Measurements from ENCODE around the gene ZSCAN9. TPM values are rescaled to one million over a fixed set of nuclear protein-coding genes. Genes with fewer than 3 reads are reported as not detected.

ZSCAN9 gene
- total and polyA plus RNA-seq, 2 experiments from 2014 or later = 7.4 to 12.2 TPM

DNA sequence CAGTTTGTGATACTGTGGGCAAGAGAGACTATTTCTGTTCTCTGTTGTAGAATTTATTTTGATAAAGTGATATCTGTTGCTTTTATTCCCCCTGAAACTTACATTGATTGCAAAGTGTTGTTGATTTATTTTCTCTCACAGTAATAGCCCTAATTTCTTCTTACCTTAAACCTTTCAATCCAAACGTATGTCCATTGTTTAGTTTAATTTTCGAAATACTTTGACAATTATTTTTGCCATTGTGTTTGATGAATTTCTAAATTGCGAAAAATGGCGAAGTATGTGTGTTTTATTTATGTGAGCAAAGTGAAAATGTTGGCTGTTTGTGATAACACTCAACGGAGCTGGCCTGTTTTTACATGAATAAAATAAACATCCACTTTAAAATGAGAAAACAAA, 41.5 kb downstream of the ZSCAN9 start:
- H3K79me2 ChIP-seq = peaks cover 34% of the 10 kb centered on the region
- peak overlapping the region; percentile 62 for H3K4me3 ChIP-seq
- no peak for TF ChIP-seq EZH2 (IDR thresholded peaks at IDR 0.05; ENCODE audit: borderline replicate concordance)
- TF ChIP-seq EZH2phosphoT487 (IDR thresholded peaks at IDR 0.05; ENCODE audit: low read depth, severe bottlenecking, unreplicated experiment) = no peak
- TF ChIP-seq, protein P1, sequence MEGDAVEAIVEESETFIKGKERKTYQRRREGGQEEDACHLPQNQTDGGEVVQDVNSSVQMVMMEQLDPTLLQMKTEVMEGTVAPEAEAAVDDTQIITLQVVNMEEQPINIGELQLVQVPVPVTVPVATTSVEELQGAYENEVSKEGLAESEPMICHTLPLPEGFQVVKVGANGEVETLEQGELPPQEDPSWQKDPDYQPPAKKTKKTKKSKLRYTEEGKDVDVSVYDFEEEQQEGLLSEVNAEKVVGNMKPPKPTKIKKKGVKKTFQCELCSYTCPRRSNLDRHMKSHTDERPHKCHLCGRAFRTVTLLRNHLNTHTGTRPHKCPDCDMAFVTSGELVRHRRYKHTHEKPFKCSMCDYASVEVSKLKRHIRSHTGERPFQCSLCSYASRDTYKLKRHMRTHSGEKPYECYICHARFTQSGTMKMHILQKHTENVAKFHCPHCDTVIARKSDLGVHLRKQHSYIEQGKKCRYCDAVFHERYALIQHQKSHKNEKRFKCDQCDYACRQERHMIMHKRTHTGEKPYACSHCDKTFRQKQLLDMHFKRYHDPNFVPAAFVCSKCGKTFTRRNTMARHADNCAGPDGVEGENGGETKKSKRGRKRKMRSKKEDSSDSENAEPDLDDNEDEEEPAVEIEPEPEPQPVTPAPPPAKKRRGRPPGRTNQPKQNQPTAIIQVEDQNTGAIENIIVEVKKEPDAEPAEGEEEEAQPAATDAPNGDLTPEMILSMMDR (IDR thresholded peaks at IDR 0.05; ENCODE audit: poor library complexity) = no peak
- H4K20me1 ChIP-seq (ENCODE audit: insufficient read depth, poor library complexity, severe bottlenecking) = no peaks in the 10 kb centered on the region
- peak overlapping the region; percentile 54 for H2AFZ ChIP-seq
- 18% methylated on average over 5 of the region's 5 CpGs for WGBS (ENCODE audit: low lambda C conversion rate, missing lambda C conversion rate)
- H3K9me2 ChIP-seq (replicated peaks; ENCODE audit: insufficient read depth) = no peaks in the 10 kb centered on the region
- H3K9me3 ChIP-seq (ENCODE audit: low read depth) = no peaks in the 10 kb centered on the region
- H3K27ac ChIP-seq = peak overlapping the region; percentile 91
- H3K36me3 ChIP-seq (replicated peaks; ENCODE audit: insufficient read depth, low read depth) = no peaks in the 10 kb centered on the region
- peaks cover 2% of the 10 kb centered on the region for H3K27me3 ChIP-seq
- H3K4me2 ChIP-seq = peak overlapping the region; percentile 80
- H3K4me1 ChIP-seq (ENCODE audit: insufficient read depth) = peaks cover 6% of the 10 kb centered on the region
- no peak for DNase-seq (ENCODE audit: low spot score)

DNA sequence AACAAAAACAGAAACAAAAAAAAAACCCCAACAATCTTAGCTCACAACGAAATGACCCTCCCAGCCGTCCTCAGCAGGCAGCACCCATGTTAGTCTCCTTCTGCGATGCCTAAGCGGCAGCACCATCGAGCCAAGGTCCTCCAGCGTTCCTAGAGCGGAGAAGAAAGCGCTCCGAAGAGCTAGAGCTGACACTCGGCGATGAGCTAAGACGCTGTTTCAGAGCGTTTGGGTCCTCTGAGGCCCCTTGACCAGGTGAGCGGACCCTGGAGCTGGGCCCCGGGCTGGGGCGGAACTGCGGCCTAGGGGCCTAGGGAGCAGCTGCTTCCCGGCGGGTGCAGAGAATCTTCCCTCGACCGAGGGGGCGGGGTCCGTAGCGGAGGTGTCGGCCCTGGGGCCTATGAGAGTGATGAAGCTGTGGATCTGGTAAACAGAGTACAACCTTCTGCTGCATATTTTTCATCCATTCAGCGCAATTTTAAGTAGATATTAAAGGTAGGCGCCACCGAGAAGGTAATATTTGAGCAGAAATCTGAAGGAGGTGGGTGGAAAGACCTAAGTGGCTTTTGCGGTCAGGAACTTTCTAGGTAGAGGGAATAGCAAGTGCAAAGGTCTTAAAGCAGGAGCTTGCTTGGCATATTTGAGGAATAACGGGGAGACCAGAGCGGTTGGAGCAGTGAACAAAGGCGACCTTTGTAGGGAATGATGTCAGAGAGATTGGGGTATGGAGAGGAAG, 42.1 kb downstream of the ZSCAN9 start, which contains the start of gene ZSCAN26:
Gene ZSCAN26, plus strand, starts transcription at position 182 of the 733 bp plus-strand sequence. CDS start 4,777 bp downstream, outside the sequence.
- H3K4me1 ChIP-seq (ENCODE audit: insufficient read depth) = peaks cover 6% of the 10 kb centered on the region
- WGBS (ENCODE audit: low lambda C conversion rate, missing lambda C conversion rate) = under 1% methylated on average over 32 of the region's 32 CpGs

DNA sequence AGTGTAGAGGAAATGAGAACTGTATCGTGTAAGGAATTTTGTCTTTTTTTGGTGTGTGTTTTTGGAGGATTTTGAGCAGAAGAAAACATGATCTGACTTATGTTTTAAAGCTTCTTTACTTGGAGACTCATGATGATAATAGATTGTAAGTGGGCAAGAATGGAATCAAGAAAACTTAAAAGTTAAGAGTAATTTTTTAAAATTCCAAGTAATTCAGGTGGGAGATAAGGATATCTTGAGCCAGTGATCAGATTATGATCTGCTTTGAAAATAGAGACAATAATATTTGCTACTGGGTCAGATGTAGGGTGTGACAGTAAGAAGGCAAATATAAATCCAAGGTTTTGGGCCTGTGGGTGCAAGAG, 42.6 kb downstream of the ZSCAN9 start:
- peaks cover 34% of the 10 kb centered on the region for H3K79me2 ChIP-seq
- H3K4me3 ChIP-seq = peak overlapping the region; percentile 62
- peaks cover 6% of the 10 kb centered on the region for H3K4me1 ChIP-seq (ENCODE audit: insufficient read depth)
- TF ChIP-seq, protein P1 (IDR thresholded peaks at IDR 0.05; ENCODE audit: poor library complexity) = no peak
- TF ChIP-seq EZH2 (IDR thresholded peaks at IDR 0.05; ENCODE audit: borderline replicate concordance) (no peak), EZH2phosphoT487 (IDR thresholded peaks at IDR 0.05; ENCODE audit: low read depth, severe bottlenecking, unreplicated experiment) (no peak)
- no peak for DNase-seq (ENCODE audit: low spot score)
- no peaks in the 10 kb centered on the region for H4K20me1 ChIP-seq (ENCODE audit: insufficient read depth, poor library complexity, severe bottlenecking)
- H3K4me2 ChIP-seq = peak overlapping the region; percentile 80
- no peaks in the 10 kb centered on the region for H3K9me2 ChIP-seq (replicated peaks; ENCODE audit: insufficient read depth)
- no peaks in the 10 kb centered on the region for H3K9me3 ChIP-seq (ENCODE audit: low read depth)
- peak overlapping the region; percentile 91 for H3K27ac ChIP-seq
- no peaks in the 10 kb centered on the region for H3K36me3 ChIP-seq (replicated peaks; ENCODE audit: insufficient read depth, low read depth)
- peaks cover 2% of the 10 kb centered on the region for H3K27me3 ChIP-seq
- peak overlapping the region; percentile 54 for H2AFZ ChIP-seq
- 15% methylated on average over 1 of the region's 1 CpG for WGBS (ENCODE audit: low lambda C conversion rate, missing lambda C conversion rate)

More for the DNA sequence above, 42.1 kb downstream of the ZSCAN9 start, which contains the start of gene ZSCAN26:
- DNase-seq (ENCODE audit: low spot score) = peak; percentile 91
- H3K27ac ChIP-seq = peak within 1 kb of the TSS; percentile 91
- H3K36me3 ChIP-seq (replicated peaks; ENCODE audit: insufficient read depth, low read depth) = no peaks in the 10 kb centered on the region
- no peaks in the 10 kb centered on the region for H4K20me1 ChIP-seq (ENCODE audit: insufficient read depth, poor library complexity, severe bottlenecking)
- no peaks in the 10 kb centered on the region for H3K9me2 ChIP-seq (replicated peaks; ENCODE audit: insufficient read depth)
- TF ChIP-seq EZH2phosphoT487 (IDR thresholded peaks at IDR 0.05; ENCODE audit: low read depth, severe bottlenecking, unreplicated experiment) (no peak), EZH2 (IDR thresholded peaks at IDR 0.05; ENCODE audit: borderline replicate concordance) (no peak)
- peak within 1 kb of the TSS; percentile 62 for H3K4me3 ChIP-seq
- no peaks in the 10 kb centered on the region for H3K9me3 ChIP-seq (ENCODE audit: low read depth)
- H2AFZ ChIP-seq = peak within 1 kb of the TSS; percentile 54
- H3K4me2 ChIP-seq = peak within 1 kb of the TSS; percentile 80
- peaks cover 2% of the 10 kb centered on the region for H3K27me3 ChIP-seq
- H3K79me2 ChIP-seq = peaks cover 34% of the 10 kb centered on the region

DNA sequence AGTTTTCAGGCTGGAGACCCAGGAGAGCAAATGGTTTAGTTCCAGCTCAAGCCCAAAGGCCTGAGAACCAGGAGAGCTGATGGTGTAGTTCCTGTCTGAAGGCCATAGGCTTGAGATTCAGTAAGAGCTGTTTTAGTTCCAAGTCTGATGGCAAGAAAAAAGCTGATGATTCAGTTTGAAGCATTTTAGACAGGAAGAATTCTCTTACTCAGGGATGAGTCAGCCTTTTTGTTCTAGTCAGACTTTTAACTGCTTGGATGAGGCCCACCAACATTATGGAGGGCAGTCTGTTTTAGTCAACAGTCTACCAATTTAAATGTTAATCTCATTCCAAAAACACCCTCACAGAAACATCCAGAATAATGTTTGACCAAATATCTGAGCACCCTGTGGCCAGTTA, 44.4 kb downstream of the ZSCAN9 start:
- Histone ChIP-seq H3K27me3 (no peaks in the 10 kb centered on the region), H4K20me1 (ENCODE audit: insufficient read depth, poor library complexity, severe bottlenecking) (no peaks in the 10 kb centered on the region), H3K9me2 (replicated peaks; ENCODE audit: insufficient read depth) (no peaks in the 10 kb centered on the region), H3K4me2 (no peak overlapping the region), H3K9me3 (ENCODE audit: low read depth) (no peaks in the 10 kb centered on the region), H3K27ac (no peak overlapping the region), H3K4me3 (no peak overlapping the region), H3K36me3 (replicated peaks; ENCODE audit: insufficient read depth, low read depth) (no peaks in the 10 kb centered on the region), H3K79me2 (peaks cover 34% of the 10 kb centered on the region), H3K4me1 (ENCODE audit: insufficient read depth) (peaks cover 6% of the 10 kb centered on the region), H2AFZ (no peak overlapping the region)
- TF ChIP-seq EZH2 (IDR thresholded peaks at IDR 0.05; ENCODE audit: borderline replicate concordance) (no peak), EZH2phosphoT487 (IDR thresholded peaks at IDR 0.05; ENCODE audit: low read depth, severe bottlenecking, unreplicated experiment) (no peak)
- TF ChIP-seq, protein P1 (IDR thresholded peaks at IDR 0.05; ENCODE audit: poor library complexity) = no peak
- peak; percentile 10 for DNase-seq (ENCODE audit: low spot score)
